Measurements from ENCODE around the gene RPL39L.
"Not testable (repeated sequence)": the region's sequence is repeated elsewhere in the genome, so short reads cannot be mapped to it uniquely, and the experiment has no call there.

RPL39L gene

DNA sequence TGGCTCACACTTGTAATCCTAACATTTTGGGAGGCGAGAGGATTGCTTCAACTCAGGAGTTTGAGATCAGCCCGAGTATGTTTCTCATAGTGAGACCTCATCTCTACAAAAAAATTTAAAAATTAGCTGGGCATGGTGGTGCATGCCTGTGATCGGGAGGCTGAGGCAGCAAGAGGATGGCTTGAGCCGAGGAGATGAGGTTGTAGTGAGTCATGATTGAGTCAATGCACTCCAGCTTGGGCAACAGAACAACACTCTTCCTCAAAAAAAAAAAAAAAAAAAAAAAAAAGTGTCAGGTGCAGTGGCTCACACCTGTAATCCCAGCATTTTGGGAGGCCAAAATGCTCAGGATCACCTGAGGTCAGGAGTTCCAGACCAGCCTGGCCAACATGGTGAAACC is 2.4 kb downstream of the RPL39L start:
- DNase-seq, result no peak

DNA sequence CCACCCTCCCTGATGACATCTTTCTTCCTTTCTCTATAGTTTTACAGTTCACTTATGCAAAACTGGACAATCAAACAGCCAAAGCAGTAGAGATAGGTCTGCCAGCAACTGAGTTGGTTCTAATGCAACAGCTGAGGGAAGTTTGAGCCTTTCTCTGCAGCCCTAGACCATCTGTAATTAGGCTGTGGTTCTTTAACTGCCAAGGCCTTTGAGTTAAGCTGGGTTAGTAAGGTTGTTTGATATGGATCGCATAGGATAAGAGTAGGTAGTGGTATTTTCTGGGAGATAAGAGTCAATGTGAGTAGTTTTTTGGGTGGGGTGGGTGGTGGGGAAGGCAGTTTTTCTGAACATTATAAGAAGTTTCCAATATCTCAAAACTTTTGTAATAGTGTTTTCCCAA is 3.0 kb downstream of the RPL39L start:
- DNase-seq, result no peak

DNA sequence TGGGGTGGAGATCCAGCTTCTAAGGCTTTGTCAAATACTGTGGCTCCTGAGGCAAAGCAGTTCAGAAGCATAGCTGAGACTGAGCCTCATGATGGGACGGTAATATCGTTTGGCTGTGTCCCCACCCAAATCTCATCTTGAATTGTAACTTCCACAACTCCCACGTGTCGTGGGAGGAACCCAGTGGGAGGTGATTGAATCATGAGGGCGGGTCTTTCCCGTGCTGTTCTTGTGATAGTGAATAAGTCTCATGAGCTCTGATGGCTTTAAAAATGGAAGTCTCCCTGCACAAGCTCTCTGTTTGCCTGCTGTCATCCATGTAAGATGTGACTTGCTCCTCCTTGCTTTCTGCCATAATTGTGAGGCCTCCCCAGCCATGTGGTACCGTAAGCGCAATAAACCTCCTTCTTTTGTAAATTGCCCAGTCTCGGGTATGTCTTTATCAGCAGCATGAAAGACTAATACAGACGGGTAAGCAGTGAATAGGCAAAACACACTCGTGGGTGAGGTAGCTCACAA is 4.1 kb downstream of the RPL39L start:
- not testable (repeated sequence) for DNase-seq

DNA sequence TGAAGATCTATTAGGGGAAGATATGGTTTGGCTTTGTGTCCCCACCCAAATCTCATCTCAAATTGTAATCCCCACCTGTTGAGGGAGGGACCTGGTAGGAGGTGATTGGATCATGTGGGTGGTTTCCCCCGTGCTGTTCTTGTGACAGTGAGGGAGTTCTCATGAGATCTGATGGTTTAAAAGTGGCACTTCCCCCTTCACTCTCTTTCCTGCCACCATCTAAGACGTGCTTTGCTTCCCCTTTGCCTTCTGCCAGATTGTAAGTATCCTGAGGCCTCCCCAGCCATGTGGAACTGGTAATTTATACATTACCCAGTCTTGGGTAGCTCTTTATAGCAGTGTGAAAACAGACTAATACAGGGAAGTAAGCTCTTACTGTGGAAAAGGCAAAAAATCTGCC is 6.1 kb downstream of the RPL39L start:
- DNase-seq, result not testable (repeated sequence)

DNA sequence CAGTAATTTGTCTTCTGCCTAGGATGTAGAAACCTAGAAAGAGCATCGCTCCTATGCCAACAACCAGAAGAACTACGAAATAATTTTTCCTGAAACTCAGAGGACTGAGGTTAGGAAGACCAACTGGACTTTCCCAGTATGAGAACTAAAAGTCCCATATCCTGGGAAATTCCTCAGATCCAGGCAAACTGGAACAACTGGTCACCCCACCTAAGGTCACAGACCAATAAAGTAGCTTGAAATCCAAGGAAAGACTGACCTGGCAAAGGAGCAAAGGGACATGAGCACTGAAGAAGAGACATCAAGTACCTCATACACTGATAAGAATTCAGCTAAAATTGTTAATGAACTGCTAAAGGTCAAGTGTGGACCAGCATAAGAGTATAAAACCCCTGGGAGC is 6.6 kb downstream of the RPL39L start:
- no peak for DNase-seq

DNA sequence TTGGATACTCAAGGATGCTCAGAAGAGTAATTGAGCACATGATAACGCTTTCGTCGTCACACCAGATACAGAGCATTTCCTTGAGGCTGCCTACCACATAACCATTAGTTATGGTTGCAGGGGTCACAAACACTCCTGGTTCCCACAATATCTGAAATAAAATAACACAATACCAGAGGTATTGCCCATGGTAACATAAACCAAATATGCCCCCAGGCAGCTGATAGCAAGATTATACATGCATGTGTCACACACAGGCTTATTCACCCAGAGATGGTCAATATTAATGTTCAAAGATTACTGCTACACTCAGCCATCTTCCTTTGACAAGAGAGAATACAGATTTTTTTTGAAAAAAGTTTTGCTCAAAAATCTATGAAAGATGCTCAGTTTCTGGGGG is 7.3 kb downstream of the RPL39L start:
- DNase-seq, result no peak

DNA sequence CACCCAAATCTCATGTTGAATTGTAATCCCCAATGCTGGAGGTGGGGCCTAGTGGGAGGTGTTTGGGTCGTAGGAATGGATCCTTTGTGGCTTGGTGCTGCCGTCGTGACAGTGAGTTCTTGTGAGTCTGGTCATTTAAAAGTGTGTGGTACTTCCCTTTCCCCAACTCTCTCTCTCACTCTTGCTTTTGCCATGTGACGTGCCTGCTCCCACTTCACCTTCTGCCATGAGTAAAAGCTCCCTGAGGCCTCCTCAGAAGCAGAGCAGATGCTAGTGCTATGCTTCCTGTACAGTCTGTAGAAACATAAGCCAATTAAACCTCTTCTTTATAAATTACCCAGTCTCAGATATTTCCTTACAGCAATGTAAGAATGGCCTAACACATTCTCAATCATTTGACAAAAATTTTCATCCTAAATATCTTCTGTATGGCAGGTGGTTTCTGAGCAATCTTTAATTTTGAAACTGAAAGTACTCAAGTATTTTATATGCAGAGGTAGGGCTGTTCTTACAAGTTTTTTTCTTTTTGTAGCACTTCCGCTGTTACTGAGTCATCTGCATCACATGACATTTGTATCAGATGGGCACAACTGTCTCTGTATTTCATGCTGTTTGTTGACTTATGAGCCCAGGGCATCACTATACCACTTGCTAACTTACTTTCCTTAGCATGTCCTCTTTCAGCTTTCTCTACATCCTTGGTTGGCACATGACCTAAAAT is 8.8 kb downstream of the RPL39L start:
- DNase-seq, result no peak

DNA sequence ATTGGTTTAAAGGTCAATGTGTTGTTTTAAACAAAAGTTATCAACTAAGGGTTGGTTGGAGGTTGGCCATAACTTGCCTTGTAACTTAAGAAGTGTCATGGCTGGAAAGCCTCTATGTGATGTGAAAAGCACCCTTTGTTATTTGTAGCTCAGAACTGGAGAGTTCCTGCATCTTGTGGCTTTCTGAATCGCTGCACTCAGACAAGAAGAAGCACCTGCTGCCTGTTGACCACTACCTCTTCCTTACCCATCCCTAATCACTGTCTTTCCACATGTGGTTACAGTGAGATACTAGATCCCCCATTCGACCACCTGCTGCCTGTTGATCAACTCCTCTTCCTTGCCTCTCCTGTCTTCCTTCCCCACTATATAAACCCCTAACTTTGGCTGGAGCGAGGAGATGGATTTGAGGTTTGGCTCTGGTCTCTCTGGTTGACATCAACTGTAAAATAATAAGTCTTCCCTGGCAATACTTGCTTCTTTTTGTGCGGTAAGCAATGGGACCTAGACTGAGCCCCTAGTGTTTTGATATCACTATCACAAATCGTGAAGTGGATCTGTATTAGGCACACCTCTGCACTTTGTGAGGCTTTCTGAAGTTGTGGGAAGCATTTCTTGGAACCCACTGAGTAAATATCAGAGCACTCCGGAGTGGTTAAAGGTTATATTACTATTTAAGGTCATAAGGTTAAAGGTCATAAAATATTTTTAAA is 13.8 kb downstream of the RPL39L start:
- DNase-seq, result no peak

DNA sequence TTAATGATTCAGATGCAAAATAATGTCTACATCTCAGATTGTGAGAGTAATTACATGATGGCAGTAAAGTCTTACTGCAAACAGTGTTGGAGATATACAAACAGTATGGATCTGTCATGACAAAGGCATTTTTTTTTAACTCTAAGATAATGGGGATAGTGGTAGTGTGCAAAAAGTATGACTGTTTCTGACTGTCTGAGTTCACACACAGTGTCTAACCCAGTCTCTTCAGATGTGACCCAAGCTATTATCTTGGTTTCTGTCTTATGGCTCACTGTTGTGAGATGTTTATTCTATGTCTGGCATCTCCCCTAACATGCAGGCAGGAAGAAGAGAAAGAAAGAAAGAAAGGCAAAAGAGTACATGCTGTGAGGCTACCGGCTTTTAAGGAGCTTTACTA is 17.0 kb downstream of the RPL39L start:
- no peak for DNase-seq

DNA sequence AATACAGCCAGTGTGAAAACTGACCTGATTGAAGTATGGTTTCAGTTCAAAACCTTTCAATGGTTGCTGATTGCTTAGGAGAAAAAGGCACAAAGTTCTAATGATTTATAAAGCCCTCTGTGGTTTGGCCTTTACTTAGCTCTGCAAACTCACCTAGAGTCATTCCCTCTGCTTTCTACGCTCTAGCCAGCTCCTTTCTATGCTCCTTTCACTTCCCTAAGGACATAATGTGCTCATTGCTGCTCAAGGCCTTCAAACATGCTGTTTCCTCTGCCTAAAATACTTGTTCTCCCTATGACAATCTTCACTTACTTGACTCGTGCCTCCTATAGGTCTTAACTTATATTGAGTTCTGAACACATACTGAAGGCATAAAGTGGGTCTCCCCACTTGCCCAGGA is 19.0 kb downstream of the RPL39L start:
- no peak for DNase-seq

DNA sequence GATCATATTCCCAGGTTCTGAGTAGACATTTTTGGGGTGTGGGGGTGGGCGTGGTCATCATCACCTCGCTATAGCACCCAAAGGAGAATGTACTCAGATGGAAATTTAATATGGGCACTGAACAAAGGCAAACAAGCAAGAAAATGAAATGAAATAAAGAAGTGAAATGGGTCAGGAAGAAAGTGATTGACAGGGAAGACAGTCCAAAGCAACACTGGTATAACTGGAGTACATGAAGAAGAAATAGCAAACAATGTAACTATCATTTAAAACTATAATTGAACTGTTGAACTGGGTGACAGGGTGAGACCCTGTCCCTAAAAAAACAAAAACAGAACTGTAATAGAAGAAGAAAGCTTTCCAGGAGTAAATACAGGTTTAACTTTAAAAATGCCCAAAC is 24.8 kb downstream of the RPL39L start:
- DNase-seq, result no peak

DNA sequence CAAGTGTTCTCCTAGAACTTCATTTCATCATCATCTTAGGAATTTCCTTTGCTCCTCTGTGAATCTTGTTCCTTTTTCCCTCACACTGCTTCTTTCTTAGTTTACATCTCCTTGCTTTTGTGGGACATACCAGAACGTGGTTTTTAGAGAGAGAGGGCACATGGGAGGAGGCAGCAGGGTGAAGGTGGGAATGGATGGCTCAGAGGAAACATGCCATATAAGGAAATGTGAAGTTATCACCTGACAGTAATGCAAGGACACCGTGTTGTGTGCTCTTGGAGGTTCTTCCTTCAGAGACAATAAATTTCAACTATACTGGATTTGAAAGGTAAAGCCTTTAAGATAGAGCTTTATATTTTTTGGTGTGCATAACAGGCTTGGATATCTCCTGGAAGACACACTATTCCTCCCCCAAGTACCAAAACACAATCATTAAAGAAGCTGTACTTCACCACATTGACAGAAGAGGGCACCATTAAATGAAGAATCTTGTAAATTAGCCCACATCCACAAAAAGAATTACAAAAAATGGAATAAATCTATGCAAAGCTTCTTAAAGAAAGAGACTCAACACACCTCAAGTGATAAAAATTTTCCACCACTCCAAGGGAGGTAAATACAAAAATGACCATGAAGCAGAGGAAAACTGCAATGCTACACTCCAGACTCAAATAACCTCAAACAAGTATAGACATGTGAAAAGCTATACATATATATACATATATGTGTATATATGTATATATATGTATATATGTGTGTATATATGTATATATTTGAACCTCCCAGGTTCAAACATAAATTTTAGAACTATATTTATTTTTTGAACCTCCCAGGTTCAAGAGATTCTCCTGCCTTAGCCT is 26.1 kb downstream of the RPL39L start:
- no peak for DNase-seq

DNA sequence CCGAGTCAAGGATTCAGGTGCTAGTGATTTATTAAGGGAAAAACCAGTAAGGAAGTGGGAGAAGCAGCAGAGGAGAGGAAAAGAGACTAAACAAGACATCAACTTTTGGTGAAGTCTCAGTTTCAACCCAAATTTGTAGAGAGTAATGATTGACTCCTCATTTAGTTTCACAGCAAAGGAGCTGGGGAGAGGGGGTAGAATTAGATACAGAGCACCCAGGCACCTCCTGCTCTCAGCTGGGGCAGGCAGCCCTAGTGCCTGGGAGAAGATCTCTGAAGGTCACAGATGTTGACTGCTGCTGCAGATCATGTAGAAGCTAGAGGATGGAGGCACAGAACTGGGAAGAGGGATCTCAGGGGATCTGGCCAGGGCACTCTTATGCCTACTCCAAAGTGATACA is 29.1 kb downstream of the RPL39L start:
- DNase-seq, result no peak

DNA sequence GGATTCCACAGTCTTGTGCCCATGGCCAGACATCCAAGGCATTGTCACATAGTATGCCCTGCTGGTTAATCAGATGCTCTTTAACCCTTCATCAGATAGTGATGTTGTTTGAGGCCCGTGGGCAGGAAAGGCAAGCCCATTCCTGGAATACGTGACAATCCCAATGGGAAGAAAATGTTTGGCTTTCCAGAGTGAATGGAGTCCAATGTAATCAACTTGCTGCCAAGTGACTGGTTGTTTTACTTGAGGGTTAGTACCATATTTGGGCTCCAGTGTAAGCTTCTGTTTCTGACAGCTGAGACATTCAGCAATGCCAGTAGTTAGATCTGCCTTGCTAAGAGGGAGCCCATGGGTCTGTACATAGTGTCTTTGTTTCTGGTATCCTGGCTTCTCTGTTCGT is 31.3 kb downstream of the RPL39L start:
- no peak for DNase-seq

DNA sequence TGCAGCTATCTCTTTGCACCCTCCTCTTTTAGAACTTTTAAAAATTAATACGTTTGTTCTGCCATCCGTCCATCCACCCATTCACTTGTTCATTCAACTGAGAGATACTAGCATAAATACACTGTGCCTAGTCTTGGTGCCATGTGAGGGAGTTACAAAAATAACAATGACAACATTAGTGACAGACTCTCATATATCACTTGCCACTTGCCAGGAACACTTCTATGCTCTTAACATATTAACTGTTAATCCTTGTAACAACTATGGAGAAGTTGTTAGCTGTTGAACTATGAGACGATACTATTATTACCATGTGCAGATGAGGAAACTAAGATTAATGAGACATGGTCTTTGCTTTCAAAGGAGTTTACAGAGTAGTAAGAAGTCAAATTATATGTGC is 33.6 kb downstream of the RPL39L start:
- no peak for DNase-seq

DNA sequence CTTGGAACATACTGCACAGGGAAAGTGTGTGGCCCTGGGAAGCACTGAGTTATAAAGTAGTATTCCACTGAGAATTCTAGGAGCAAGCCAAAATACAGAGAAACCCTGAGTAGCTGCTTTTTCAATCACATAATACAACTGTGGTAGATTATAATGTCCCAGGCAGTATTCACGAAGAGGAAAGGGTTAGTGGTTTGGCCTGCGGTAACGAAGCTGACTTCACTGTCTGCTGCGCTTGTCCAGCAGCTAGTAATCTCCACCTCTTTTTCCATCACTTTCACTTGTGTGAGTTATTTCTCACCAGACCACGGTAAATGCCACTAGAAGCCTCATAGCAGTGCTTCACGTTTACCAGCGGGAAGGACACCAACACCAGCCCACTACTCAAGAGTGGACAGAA is 34.4 kb downstream of the RPL39L start:
- no peak for DNase-seq

DNA sequence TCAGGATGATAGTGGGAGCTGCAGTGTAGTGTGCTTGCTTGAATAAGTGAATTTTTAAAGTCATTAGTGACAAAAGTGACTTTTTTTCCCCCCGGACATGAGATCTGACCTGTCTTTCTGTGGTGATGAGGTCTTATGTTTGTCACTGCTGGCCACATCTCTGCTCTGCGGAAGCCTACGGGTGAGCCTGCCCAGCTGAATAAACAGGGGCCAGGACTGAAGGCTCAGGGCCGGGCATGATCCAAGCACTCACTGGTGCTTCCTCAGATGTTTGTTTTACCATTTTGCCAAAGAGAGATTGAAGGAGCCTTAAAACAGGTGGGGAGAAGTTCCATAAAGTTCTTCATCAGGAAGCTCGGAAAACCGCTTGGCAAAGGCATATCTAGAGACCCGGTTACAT is 35.0 kb downstream of the RPL39L start:
- DNase-seq, result no peak

DNA sequence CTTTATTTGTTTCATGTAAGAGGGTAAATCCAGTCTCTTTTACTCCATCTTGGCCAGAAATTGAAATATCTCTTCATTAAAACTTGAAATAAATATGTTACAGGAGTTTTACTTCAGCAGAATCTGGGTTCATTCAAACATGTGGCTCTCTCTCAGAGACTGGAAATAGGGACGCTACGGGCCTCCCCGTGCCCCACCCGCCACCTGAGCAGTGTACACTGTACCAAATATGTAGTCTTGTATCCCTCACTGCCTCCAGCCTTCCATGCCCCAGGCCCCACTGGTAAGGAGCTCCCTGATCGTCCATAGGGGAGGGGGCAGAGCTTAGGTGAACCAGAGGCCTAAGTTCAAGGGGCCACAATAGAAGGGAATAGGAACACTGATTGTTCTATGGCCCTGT is 36.0 kb downstream of the RPL39L start:
- DNase-seq, result no peak

DNA sequence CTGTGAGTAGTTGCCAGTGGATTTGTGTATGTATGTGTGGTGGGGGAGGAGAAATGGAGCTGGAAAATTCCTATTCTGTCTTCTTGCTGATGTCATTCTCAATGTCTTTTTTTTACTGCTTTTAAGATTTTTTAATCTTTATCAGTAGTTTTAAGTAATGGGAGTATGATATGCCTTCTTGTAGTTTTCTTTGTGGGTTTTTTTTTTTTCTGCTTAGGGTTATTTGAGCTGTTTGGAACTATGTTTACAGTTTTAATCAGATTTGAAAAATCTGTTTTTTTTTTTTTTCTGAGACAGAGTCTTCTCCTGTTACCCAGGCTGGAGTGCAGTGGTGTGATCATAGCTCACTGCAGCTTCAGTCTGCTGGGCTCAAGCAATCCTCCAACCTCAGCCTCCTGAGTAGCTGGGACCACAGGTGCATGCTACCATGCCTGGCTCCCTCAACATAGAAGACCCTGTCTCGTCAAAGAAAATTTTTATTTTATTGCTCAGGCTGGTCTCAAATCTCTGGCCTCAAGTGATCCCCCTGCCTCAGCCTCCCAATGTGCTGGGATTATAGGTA is 37.1 kb downstream of the RPL39L start:
- no peak for DNase-seq

DNA sequence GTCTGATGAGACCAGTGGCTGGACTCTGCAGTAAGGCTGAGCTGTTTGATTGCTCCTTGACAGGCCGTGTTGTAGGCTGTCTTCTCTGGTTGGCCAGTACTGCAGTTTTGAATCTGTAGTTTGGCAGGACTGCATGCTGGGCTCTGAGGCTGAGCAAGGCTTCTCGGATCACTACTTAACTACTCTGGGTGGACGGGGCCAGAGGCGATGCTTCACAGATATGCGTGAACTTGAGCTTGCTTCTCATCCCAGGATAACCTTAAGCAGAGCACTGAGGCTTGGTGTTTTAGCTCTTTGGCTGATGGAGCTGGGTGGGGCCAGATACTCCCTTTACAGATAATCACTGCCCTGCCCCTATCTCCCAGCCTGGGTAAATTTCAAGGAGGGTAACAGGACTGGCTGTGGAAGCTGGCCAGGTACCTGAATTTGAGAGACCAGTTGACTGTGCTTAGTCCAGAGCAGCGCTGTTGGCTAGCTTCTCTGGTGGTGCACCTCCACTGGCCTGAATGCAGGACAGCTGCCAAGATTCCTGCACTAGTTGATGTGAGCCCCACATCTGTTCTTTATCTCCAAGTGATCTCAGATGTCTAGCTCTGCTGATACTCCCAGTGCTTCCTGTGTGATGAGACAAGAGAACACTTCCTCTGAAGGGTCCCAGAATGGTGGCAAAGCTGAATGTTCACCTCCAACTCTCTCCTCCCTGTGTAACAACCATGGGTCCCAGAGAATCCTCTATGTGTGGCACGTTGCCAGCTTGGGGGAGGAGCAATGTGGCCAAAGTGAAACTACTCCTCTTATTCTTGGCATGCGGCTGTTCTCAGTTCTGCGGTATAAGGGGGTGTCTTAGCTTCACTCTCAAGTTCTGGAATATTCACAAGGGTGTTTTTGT is 37.9 kb downstream of the RPL39L start:
- DNase-seq, result no peak

DNA sequence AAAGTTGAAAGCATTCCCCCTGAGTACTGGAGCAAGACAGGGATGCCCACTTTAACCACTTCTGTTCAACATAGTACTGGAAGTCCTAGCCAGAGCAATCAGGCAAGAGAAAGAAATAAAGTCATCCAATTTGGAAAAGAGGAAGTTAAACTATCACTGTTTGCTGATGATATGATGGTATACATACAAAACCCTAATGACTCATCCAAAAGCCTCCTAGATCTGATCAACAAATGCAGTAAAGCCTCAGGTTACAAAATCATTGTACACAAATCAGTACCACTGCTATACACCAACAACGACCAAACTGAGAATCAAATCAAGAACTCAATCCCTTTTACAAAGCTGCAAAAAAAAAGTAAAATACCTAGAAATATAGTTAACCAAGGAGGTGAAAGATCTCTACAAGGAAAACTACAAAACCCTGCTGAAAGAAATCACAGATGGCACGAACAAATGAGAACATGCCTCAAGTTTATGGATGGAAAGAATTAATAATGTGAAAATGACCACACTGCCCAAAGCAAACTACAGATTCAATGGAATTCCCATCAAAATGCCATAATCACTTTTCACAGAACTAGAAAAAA is 40.3 kb downstream of the RPL39L start:
- DNase-seq, result no peak

DNA sequence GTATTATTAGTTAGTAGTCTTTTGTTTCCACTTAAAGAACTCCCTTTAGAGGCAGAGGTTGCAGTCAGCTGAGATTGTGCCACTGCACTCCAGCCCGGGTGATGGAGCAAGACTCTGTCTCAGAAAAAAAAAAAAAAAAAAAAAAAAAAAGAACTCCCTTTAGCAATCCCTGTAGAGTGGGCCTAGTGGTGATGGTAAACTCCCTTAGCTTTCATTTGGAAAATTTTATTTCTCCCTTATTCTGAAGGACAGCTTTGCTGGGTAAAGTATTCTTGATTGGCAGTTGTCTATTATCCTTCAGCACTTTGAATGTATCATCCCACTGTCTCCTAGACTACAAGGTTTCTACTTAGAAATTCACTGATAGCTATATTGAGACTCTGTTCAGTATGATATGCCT is 46.0 kb downstream of the RPL39L start:
- no peak for DNase-seq
